ENCODE results near the gene PPP1R14C. TPM values are rescaled to one million over a fixed set of nuclear protein-coding genes. Genes with fewer than 3 reads are reported as not detected.

Gene PPP1R14C
- total RNA-seq (not detected in 2 replicates), polyA plus RNA-seq (not detected in 2 replicates), polyA minus RNA-seq (0.11 TPM in 1 of 2 replicates, not detected in the other), Bru-seq, nascent RNA (percentile 8 among the genes with signal in this experiment), BruChase-seq, experiment 1, labeled RNA remaining after a 6-hour chase (percentile 10 among the genes with signal in this experiment), BruChase-seq, experiment 2, labeled RNA remaining after a 2-hour chase (percentile 7 among the genes with signal in this experiment)
- not detected in 2 replicates for polyA plus RNA-seq (2011; cell fraction: cytosol; rRNA removed)
- polyA plus RNA-seq (2011; cell fraction: nucleus; rRNA removed) = not detected in 2 replicates
- polyA plus RNA-seq (2012) = not detected in 2 replicates
- not detected for polyA minus RNA-seq (2011; cell fraction: cytosol; rRNA and poly(A)+ RNA removed)
- not detected in 2 replicates for polyA minus RNA-seq (2011; cell fraction: nucleus; rRNA and poly(A)+ RNA removed)
- long read RNA-seq = 0 reads

- FAIRE-seq (no peak), DNase-seq (ENCODE audit: low read depth, low spot score) (no peak)
- H3K9ac ChIP-seq (replicated peaks; ENCODE audit: extremely low read depth, insufficient read depth, low read length) = no peak within 1 kb of the TSS
- intact Hi-C loops (cut with micrococcal nuclease) (no loop called here), dilution Hi-C loops (cut with MboI; ENCODE audit: extremely low pct_ligation_motif_present, low sequenced_read_pairs) (no loop called here)
- H3K27me3 ChIP-seq (ENCODE audit: control insufficient read depth in 2 of 2, insufficient read depth in 2 of 2, low read length in 2 of 2) = peaks cover 36 to 62% of the 10 kb centered on the region in 2 experiments
- no peak within 1 kb of the TSS for H3K4me3 ChIP-seq (replicated peaks in 1 of 3; ENCODE audit: insufficient read depth in 1 of 3, low read depth in 1 of 3, low read length in 3 of 3)
- no peaks in the 10 kb centered on the region for H3K9me3 ChIP-seq (replicated peaks; ENCODE audit: control insufficient read depth, insufficient read depth, low read length)
- H3K27ac ChIP-seq (ENCODE audit: insufficient read depth, low read depth, low read length) = no peak within 1 kb of the TSS
- no peaks in the 10 kb centered on the region for H3K79me2 ChIP-seq (ENCODE audit: control insufficient read depth, insufficient read depth, low read length)
- H3K9me1 ChIP-seq (replicated peaks; ENCODE audit: control insufficient read depth, extremely low read depth, insufficient read depth, low read length) = no peaks in the 10 kb centered on the region
- no peaks in the 10 kb centered on the region for H4K20me1 ChIP-seq (replicated peaks; ENCODE audit: control insufficient read depth, extremely low read depth, insufficient read depth, low read length)
- ChIA-PET POLR2A (no interaction called here), CTCF (no interaction called here)
- no TSS peak for BruUV-seq (replicated peaks)
- no peak within 1 kb of the TSS for H2AFZ ChIP-seq (ENCODE audit: low read depth, low read length)
- no peak within 1 kb of the TSS for H3K4me2 ChIP-seq (ENCODE audit: insufficient read depth, low read length)
- TF ChIP-seq JUN (IDR thresholded peaks at IDR 0.05; ENCODE audit: borderline replicate concordance, insufficient read depth, insufficient read length, low read depth) (no peak), EZH2 (IDR thresholded peaks at IDR 0.05; ENCODE audit: borderline replicate concordance, low read depth, low read length, severe bottlenecking) (peak; percentile 60)
- no peaks in the 10 kb centered on the region for H3K36me3 ChIP-seq (ENCODE audit: control insufficient read depth in 2 of 2, extremely low read depth in 1 of 2, insufficient read depth in 2 of 2, low read length in 2 of 2)
- H3K4me1 ChIP-seq (ENCODE audit: control insufficient read depth, extremely low read depth, insufficient read depth, low read length) = no peaks in the 10 kb centered on the region
These were observed at the start of gene PPP1R14C for GRCh38 chr6:150142670-150143515. PPP1R14C (plus strand) TSS chr6:150143044; CDS start chr6:150143193, 149 bp downstream.

- Histone ChIP-seq H4K20me1 (replicated peaks; ENCODE audit: control insufficient read depth, extremely low read depth, insufficient read depth, low read length) (no peaks in the 10 kb centered on the region), H3K4me3 (replicated peaks in 1 of 3; ENCODE audit: insufficient read depth in 1 of 3, low read depth in 1 of 3, low read length in 3 of 3) (no peak overlapping the region), H3K4me1 (ENCODE audit: control insufficient read depth, extremely low read depth, insufficient read depth, low read length) (no peaks in the 10 kb centered on the region), H2AFZ (ENCODE audit: low read depth, low read length) (no peak overlapping the region), H3K9me3 (replicated peaks; ENCODE audit: control insufficient read depth, insufficient read depth, low read length) (no peaks in the 10 kb centered on the region), H3K27me3 (ENCODE audit: control insufficient read depth in 2 of 2, insufficient read depth in 2 of 2, low read length in 2 of 2) (peaks cover 4 to 6% of the 10 kb centered on the region in 2 experiments), H3K79me2 (ENCODE audit: control insufficient read depth, insufficient read depth, low read length) (no peaks in the 10 kb centered on the region), H3K9ac (replicated peaks; ENCODE audit: extremely low read depth, insufficient read depth, low read length) (no peak overlapping the region), H3K4me2 (ENCODE audit: insufficient read depth, low read length) (no peak overlapping the region), H3K9me1 (replicated peaks; ENCODE audit: control insufficient read depth, extremely low read depth, insufficient read depth, low read length) (no peaks in the 10 kb centered on the region), H3K27ac (ENCODE audit: insufficient read depth, low read depth, low read length) (no peak overlapping the region), H3K36me3 (ENCODE audit: control insufficient read depth in 2 of 2, extremely low read depth in 1 of 2, insufficient read depth in 2 of 2, low read length in 2 of 2) (no peaks in the 10 kb centered on the region)
- POLR2A ChIA-PET = no interaction called here
- no peak for DNase-seq (ENCODE audit: low read depth, low spot score)
- CTCF ChIA-PET = interaction anchor here (1.6 kb wide), 1 partner anchor 12 kb away, joined by 6 read pairs; no protein-coding TSS in a partner anchor
- no TSS peak for BruUV-seq (replicated peaks)
- FAIRE-seq = no peak
- dilution Hi-C loops (cut with MboI; ENCODE audit: extremely low pct_ligation_motif_present, low sequenced_read_pairs) = no loop called here
- intact Hi-C loops (cut with micrococcal nuclease) = no loop called here
- TF ChIP-seq POLR2A (IDR thresholded peaks at IDR 0.05; ENCODE audit: low read depth, low read length) (no peak), GATA2 (IDR thresholded peaks at IDR 0.05; ENCODE audit: insufficient read depth, insufficient read length, low read depth, low read length) (no peak), FOS (IDR thresholded peaks at IDR 0.05; ENCODE audit: borderline replicate concordance, insufficient read depth, low read length) (no peak), CTCF (IDR thresholded peaks at IDR 0.05; ENCODE audit: extremely low read depth in 1 of 2, insufficient read depth in 1 of 2, low read depth in 1 of 2, low read length in 2 of 2) (no peak)
These were observed 49.4 kb upstream of the PPP1R14C start for GRCh38 chr6:150093397-150093796.

Data from endothelial cell of umbilical vein (primary cell).